NT2/D1 (cell line): Measurements from ENCODE around the gene TGM2.

Source experiments
- DNase-seq: peaks from one replicate; pipeline ENCODE4 v3.0.0-alpha.2; 2011; ENCODE audit warnings: low read depth, low spot score
- H3K27me3 ChIP-seq: 2 replicates; pipeline ENCODE4 v1.6.0; 2011; ENCODE audit warnings: mild to moderate bottlenecking; ENCODE audit not compliant: insufficient read length, insufficient read depth
- H3K36me3 ChIP-seq: 2 replicates; pipeline ENCODE4 v1.6.1; 2011; ENCODE audit warnings: mild to moderate bottlenecking, low read length, mixed read lengths; ENCODE audit not compliant: insufficient read depth, insufficient read length
- H3K4me1 ChIP-seq: 2 replicates; pipeline ENCODE4 v1.5.1; 2011; ENCODE audit not compliant: insufficient read depth, insufficient read length
- H3K4me3 ChIP-seq: 2 replicates; pipeline ENCODE4 v1.5.1; 2011; ENCODE audit warnings: low read depth; ENCODE audit not compliant: insufficient read length
- H3K9ac ChIP-seq: 2 replicates; pipeline ENCODE4 v1.6.0; 2011; ENCODE audit warnings: low read depth; ENCODE audit not compliant: insufficient read length
- H3K9me3 ChIP-seq: 2 replicates; pipeline ENCODE4 v1.5.1; 2011; ENCODE audit warnings: mild to moderate bottlenecking, low read length; ENCODE audit not compliant: insufficient read depth
- SUZ12 ChIP-seq: IDR thresholded peaks from 2 replicates; pipeline ENCODE4 v1.6.1; 2011; ENCODE audit not compliant: insufficient read length, insufficient read depth; ENCODE audit errors: extremely low read depth
- YY1 ChIP-seq: IDR thresholded peaks from 2 replicates; pipeline ENCODE4 v1.6.1; 2011; ENCODE audit not compliant: insufficient read length, insufficient read depth
- ZNF274 ChIP-seq: IDR thresholded peaks from 2 replicates; pipeline ENCODE4 v1.6.1; 2011; ENCODE audit warnings: mild to moderate bottlenecking, low read depth, low read length

TGM2 gene

DNA sequence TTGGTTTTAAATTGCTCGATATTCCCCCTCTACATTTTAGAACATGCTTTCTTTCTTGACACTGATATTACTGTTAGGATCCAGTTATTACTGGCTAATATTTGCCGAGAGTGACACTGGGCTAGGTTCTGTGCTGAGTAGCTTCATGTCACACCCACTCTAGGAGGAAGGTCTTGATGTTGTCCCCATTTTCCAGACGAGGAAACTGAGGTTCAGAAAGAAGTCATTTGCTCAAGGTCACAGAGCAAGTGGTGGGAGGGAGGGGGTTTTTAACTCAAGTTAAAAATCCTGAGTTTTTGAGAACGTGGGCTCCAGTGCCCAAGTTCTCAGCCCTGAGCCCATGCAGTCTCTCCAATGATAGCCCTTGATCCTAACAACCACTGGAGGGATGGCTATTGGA is 18.9 kb downstream of the TGM2 start:
- no peak for TF ChIP-seq SUZ12
- no peak for TF ChIP-seq ZNF274
- no peak for TF ChIP-seq YY1

DNA sequence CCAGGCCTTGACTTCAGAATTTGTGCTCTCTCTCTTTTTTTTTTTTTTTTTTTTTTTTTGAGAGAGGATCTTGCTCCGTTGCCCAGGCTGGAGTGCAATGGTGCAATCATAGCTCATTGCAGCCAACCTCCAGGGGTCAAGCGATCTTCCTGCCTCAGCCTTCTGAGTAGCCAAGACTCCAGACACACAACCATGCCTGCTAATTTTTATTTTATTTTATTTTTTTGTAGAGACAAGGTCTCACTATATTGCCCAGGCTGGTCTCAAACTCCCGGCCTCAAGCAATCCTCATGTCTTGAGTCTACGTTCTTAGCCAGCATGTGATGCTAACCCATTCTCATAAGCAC is 19.4 kb downstream of the TGM2 start:
- TF ChIP-seq SUZ12 (no peak), ZNF274 (no peak), YY1 (no peak)
- H3K4me1 ChIP-seq = peaks cover 25% of the 10 kb centered on the region
- DNase-seq = no peak
- no peak overlapping the region for H3K4me3 ChIP-seq
- H3K9ac ChIP-seq = no peak overlapping the region
- H3K36me3 ChIP-seq = peaks cover 2% of the 10 kb centered on the region
- no peaks in the 10 kb centered on the region for H3K27me3 ChIP-seq
- no peaks in the 10 kb centered on the region for H3K9me3 ChIP-seq

More for the DNA sequence above, 18.9 kb downstream of the TGM2 start:
- DNase-seq = no peak
- H3K27me3 ChIP-seq = no peaks in the 10 kb centered on the region
- H3K9ac ChIP-seq = no peak overlapping the region
- H3K9me3 ChIP-seq = no peaks in the 10 kb centered on the region
- no peak overlapping the region for H3K4me3 ChIP-seq
- peaks cover 7% of the 10 kb centered on the region for H3K36me3 ChIP-seq
- H3K4me1 ChIP-seq = peaks cover 24% of the 10 kb centered on the region

DNA sequence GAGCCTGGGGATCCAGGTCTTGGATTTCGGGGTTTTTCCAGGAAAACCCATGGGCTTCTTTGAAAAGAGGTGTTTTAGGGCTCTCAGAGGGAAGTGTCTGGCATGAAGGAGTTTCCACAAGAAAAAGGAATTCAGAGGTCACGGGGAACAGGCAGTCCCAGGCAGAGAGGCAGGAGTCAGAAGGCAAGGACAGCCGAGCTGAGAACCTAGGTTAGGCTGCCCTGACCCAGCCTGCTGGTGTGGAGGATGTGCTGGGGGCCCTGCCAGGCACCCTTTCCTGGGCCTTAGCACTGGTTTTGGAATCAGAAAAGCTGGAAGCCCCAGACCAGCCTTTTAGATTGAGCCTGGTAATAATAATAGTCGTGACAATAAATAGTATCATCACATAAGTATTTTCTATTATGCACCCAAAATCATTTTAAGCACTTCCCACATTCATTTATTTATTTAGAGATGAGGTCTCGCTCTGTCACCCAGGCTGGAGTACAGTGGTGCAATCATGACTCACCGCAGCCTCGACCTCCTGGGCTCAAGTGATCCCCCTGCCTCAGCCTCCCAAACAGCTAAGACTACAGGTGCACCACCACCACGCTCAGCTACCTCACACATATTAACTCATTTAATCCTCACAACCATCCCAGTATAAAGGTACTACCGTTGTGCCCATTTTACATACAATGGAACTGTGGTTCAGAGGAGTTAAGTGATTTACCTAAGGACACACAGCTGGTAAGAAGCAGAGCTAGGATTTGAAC is 19.9 kb downstream of the TGM2 start:
- no peak for DNase-seq
- Histone ChIP-seq H3K4me1 (peaks cover 25% of the 10 kb centered on the region), H3K4me3 (no peak overlapping the region), H3K36me3 (no peaks in the 10 kb centered on the region), H3K9me3 (no peaks in the 10 kb centered on the region), H3K27me3 (no peaks in the 10 kb centered on the region), H3K9ac (no peak overlapping the region)
- no peak for TF ChIP-seq ZNF274
- TF ChIP-seq SUZ12 = no peak
- TF ChIP-seq YY1 = no peak

DNA sequence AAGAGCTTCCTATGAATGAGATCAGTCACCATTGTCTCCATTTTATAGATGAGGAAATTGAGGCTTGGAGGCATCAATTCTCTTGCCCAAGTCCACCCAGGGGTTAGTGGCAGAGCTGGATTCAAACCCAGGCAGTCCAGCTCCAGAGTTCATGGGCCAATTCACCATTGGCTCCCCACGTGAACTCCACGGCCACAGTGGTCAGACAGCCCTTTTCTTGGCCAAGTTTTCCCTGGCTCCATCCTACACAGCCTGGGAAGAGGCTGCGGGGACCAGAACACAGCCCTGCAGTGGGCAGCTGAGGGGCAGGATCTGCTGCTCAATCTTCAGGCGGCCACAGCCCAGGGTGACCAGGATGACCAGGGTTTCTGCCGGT is 20.5 kb downstream of the TGM2 start:
- no peak for TF ChIP-seq YY1
- no peak for TF ChIP-seq SUZ12
- no peak for TF ChIP-seq ZNF274
- peaks cover 26% of the 10 kb centered on the region for H3K4me1 ChIP-seq
- H3K36me3 ChIP-seq = no peaks in the 10 kb centered on the region
- no peak overlapping the region for H3K4me3 ChIP-seq
- no peak for DNase-seq
- H3K27me3 ChIP-seq = no peaks in the 10 kb centered on the region
- no peaks in the 10 kb centered on the region for H3K9me3 ChIP-seq
- no peak overlapping the region for H3K9ac ChIP-seq

DNA sequence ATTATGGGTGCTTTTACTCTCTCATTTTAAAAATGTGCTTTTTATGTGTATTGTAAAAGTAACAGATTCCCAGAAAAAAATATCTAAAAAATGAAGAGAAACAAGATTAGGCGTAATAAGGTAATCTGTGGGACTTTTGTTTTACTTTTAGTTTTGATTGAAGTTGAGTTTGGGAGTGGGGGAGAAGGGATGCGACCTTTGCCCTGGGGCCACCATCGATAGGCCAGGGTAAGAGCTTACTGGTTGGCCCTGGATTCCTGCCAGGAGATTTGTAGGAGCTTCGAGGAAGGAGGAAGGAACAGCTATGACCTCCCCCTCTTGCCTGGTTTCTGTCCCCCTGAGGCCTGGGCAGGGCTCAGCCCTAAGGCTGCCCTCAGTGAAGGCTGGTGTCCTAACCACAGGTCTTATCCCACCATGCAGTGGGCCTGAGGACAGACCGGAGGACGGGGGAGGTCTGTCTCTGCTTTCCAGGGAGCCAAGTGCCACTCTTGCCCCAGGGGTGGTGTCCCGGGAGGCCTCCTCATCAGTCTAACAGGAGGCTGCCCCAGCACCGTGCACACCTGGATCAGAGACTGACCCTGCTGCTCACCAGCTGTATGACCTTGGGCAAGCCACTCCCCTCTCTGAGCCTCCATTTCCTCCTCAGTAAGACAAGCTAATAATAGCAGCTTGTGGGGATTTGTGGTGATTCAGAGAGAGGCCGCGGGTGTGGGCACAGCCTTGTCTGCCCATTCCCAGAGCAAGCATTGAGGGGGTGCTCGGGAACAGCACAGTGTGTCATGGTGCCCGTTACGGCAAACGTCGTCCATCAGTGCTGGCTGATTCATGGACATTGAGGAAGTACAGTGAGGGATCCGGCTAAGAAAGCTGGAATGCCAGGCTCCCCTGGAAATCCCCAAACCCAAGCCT is 21.2 kb downstream of the TGM2 start:
- no peak for DNase-seq
- H3K4me1 ChIP-seq = peaks cover 30% of the 10 kb centered on the region
- no peak overlapping the region for H3K4me3 ChIP-seq
- H3K9ac ChIP-seq = peak overlapping the region; percentile 23
- no peaks in the 10 kb centered on the region for H3K36me3 ChIP-seq
- no peaks in the 10 kb centered on the region for H3K9me3 ChIP-seq
- TF ChIP-seq ZNF274 (no peak), SUZ12 (no peak), YY1 (no peak)
- no peaks in the 10 kb centered on the region for H3K27me3 ChIP-seq

GRCh38 chr20:38143238-38143645 is 21.8 kb downstream of the TGM2 start:
- Histone ChIP-seq H3K9ac (peak overlapping the region; percentile 23), H3K36me3 (peaks cover 1% of the 10 kb centered on the region), H3K27me3 (no peaks in the 10 kb centered on the region), H3K4me1 (peaks cover 30% of the 10 kb centered on the region), H3K4me3 (no peak overlapping the region), H3K9me3 (no peaks in the 10 kb centered on the region)
- TF ChIP-seq SUZ12 (no peak), ZNF274 (no peak), YY1 (no peak)
- no peak for DNase-seq

DNA sequence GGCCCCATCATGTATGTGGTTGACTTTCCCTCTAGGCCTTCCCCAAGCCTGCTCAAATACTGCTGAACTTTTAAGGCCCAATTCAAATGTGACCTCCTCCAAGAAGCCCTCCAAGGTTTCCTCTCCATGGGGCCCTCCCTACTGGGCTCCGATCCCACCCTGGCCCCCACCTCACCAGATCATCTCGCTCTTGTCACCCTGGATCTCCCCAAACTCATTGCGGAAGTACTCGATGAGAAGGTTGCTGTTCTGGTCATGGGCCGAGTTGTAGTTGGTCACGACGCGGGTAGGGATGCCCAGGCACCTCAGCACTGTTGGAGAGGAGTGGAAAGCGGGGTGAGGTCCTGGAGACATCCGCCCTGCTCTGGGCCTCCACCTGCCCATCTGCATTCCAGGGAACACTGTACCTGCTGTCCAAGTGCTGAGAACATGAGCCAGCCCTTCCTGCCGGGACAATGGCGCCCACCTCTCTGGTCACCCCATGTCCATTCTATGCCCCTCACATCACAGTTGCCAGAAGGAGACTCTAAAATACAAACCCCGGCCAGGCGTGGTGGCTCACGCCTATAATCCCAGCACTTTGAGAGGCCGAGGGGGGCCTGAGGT is 23.1 kb downstream of the TGM2 start:
- H3K27me3 ChIP-seq = no peaks in the 10 kb centered on the region
- H3K9ac ChIP-seq = no peak overlapping the region
- H3K9me3 ChIP-seq = no peaks in the 10 kb centered on the region
- peaks cover 9% of the 10 kb centered on the region for H3K36me3 ChIP-seq
- TF ChIP-seq ZNF274 (no peak), SUZ12 (no peak), YY1 (no peak)
- peaks cover 30% of the 10 kb centered on the region for H3K4me1 ChIP-seq
- no peak overlapping the region for H3K4me3 ChIP-seq
- no peak for DNase-seq
